CD4-positive, alpha-beta T cell treated with Interleukin-4 for 4 hours (primary cell): ENCODE measurements around the gene LRRN4.

ENCODE experiments used
- DNase-seq: peaks from one replicate; pipeline ENCODE4 v3.0.0-alpha.2; 2020

LRRN4 gene

DNA sequence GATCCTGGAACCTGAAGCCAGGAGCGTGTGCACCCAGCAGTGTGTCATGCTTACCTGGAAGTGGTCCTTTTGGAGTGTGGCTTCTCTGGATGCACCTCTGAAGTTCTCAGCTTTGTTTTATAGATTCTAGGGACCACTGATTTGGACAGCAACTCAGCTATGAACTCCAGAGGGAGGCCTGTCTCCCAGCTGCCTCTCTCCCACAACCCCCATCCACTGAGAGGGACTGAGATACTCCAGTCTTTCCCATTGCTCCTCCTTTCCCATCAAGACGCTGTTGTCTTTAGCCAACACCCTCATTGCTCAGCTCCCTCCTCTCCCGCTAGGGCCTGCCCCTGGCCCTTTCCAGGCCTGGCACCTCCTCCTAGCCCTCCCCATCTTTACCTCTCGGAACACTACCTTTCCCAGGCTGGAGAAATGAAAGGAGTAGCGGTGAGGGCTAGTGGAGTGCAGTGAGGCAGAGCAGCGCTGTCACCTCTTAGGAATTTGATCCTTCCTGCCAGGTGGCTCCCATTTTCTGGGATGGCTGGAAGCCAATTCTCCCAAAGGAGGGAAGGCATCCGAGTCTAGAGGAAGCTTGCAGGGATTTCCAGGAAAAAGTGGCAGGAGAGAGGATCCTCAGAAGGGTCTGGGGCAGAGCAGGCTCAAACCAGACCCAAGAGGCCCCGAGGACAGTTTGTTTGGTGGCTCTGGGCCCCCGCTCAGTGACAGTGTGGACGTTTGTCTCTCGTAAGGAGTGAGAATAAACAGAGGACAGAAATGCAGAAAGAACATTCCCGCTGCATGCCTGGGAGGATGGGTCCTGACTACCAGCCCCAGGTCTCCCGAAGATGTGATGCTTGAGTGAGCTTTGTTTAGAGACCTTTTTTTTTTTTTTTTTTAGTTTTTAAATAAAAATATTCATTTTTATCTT is at the start of gene LRRN4:
Gene LRRN4, minus strand, starts transcription at position 285 of the 913 bp plus-strand sequence. CDS start 1,261 bp downstream, outside the sequence.
- no peak for DNase-seq

DNA sequence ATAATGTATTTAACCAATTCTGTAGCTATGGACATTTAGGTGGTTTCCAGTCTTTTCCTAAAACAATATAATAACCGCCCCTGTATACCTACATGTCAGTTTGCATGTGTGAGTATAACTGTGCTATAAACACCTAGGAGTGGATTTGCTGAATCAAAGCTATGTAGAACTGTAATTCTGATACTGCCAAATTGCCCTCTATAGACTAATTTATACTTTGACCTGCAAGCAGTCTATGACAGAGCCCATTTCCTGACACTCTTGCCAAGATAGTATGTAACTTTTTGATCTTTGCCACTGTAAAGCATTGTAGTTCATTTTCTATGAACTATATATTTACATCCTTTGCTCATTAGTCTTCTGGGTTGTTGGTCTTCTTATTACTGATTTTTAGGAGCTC is 49.4 kb upstream of the LRRN4 start:
- DNase-seq: no peak

DNA sequence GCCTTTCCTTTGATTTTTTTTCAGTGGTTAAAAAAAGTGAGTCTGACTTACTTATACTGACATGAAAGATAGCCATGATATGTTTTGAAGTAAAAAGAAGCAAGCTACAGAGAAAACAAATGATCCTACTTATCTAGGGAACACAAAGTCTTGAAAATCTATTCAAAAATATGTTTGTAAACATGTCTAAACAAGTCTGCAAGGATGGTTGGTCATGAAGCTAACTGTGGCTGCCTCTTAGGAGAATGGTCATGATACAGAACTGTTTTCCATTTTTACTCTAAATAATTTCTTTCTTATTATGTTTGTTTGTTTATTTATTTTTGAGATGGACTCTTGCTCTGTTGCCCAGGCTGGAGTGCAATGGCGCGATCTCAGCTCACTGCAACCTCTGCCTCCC is 47.5 kb upstream of the LRRN4 start:
- DNase-seq: no peak

DNA sequence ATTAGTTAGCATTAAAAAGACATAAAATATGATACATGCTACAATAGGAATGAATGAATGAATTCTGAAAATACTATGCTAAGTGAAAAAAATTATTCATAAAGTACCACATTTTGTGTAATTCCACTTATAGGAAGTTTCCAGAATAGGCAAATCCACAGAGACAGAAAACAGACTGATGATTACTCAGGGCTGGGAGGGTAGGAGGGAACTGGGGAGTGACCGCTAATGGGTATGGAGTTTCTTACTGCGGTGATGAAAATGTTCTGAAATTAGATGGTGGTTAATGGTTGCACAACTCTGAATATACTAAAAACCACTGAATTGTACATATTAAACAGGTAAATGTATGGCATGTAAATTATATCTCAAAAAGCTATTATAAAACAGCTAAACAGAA is 46.4 kb upstream of the LRRN4 start:
- DNase-seq: no peak

DNA sequence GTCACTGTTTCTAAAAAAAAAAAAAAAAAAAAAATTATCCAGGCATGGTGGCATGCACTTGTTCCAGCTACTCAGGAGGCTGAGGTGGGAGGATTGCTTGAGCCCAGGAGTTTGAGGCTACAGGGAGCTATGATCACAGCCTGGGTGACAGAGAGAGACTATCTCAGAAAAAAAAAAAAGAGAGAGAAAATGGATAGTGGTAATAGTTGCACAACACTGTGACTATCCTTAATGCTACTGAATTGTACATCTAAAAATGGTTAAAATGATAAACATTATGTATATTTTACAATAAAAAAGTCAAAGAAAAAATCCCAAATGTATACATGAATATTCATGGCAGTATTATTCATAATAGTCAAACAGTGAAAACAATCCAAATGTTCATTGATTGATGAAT is 46.0 kb upstream of the LRRN4 start:
- no peak for DNase-seq

DNA sequence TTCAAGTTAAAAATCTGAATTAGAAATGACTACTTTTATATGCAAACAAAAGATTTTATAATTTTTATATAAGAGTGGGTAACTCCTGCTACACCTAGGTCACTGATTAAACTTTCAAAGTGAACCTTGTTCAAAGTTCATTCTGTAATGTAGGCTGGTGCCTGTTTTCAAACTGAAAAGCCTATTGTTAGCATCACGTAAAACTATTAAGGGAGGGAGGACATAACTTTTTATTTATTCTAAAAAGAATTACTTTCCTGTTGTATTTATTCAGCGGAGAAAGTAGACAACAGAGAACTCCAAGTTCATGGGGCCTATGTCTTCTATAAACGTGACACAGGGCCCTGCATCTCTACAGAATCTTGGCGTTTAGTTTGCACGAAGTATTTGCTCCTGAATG is 41.5 kb upstream of the LRRN4 start:
- no peak for DNase-seq

DNA sequence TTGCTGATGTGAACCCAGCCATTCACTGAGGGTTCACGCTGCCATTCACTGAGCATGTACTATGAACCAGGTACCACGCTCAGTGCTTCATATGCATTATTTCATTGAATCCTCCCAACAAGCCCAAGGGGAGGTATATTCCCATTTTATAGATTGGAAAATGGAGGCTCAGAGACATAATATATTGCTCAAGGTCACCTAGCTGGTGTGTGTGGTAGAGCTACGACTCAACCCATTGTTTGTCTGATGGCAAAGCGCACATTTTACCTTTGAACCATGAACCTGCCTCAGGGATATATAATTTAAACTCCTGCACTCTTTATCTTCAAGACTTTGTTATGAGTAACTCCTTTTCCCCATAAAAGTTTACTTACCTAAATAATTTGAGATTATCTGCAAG is 40.7 kb upstream of the LRRN4 start:
- DNase-seq: no peak

DNA sequence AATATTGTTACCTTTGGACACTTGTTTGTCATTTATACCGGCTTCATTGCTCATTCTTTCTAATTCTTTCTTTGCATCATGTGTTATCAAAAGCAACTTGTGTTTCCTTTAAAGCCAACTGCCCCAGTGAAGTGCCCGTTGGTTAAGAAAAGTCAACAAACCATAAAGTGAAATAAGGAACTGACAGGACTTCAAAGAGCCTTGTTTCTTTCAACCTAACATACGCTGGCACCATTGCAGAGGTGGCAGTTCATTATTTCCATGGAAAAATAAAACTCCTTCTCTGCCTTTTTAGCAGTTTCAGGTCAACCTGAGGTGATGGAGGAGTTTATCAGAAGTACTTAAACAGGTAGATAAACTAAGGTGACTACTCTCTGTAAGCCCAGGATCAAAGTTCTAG is 40.2 kb upstream of the LRRN4 start:
- DNase-seq: no peak

DNA sequence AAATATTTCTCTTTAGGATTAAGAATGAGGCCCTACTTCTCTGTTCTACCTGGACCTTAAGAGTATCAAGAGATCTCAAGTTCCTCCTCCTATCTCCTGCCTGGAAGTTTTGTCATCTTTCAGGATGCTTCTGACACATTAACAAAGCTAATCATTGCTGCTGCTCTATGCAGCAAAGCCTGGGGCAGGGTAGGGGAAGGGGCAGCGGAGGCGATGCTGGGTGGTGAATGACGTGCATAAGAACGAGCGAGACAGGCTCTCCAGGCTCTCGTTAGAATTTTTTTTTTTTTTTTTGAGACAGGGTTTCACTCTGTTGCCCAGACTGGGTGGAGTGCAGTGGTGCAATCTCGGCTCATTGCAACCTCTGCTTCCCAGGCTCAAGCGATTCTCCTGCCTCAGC is 37.8 kb upstream of the LRRN4 start:
- no peak for DNase-seq

DNA sequence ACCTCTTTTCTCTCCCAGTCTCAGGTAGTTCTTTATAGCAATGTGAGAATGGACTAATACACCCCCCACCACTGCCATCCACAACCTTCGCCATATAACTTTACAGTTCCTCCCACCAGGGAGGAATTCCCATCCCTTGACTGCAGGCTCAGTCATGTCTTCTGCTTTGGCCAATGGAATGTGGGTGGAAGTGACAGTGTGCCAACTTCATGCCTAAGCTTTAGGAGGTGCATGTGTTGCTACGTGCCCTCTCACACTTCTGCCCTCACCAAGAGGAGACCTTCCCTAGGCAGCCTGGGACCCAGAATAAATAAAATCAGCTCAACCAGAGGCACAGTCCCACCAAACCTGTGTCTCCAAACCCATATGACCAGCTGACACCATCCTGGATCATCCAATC is 33.0 kb upstream of the LRRN4 start:
- no peak for DNase-seq

DNA sequence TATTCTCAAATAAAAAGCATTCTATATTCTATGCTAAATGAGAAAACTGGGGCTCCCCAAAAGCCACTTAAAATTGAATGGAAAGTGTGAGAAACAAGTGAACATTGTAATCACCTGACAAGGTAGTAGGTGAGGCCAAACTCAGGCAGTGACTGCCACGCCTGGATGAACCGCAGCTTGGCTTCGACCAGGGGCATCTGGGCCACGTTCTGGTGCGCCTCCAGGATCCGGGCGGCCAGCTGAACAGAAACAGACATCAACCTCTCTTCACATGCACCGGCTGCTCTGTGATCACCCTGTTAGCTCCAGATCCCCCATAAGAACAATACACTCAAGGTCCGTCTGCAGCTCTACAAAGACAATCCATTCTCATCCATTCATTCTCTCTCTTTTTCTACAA is 30.1 kb upstream of the LRRN4 start:
- no peak for DNase-seq

DNA sequence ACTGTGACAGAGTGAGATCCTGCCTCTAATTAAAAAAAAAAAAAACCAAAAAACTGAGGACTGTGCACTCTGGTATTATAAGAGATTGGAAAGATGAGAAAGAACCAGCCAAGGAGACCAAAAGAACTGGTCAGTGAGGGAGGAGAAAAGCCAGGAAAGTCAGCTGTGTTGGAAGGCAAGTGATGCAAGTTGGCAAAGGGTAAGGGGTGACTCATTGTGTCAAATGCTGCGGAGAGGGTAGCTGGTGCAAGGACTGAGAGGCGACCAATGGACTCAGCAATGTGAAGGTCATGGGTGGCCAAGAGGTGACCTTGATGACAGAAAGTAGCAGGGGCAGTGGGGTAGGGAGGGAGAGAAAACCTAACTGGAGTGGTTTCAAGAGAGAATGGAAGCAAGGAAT is 27.4 kb upstream of the LRRN4 start:
- no peak for DNase-seq

DNA sequence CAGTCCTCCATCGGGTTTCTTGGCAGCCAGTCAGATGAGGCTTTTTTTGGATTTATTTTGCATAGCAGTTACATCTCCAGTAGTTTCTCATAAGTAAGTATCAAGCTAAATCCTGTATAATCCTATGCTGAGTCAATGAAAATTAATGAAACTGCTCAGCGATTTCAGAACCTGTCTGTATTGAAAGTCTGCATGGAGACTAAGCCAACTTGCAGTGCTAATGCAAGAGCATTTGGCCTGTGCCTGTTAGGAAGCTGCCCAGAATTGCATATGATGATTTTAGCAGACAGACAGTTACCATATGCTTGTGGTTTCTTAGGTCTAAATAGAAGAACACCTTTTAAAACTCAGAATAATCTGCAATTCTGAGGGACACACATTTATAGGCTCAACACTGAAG is 25.2 kb upstream of the LRRN4 start:
- DNase-seq: no peak

DNA sequence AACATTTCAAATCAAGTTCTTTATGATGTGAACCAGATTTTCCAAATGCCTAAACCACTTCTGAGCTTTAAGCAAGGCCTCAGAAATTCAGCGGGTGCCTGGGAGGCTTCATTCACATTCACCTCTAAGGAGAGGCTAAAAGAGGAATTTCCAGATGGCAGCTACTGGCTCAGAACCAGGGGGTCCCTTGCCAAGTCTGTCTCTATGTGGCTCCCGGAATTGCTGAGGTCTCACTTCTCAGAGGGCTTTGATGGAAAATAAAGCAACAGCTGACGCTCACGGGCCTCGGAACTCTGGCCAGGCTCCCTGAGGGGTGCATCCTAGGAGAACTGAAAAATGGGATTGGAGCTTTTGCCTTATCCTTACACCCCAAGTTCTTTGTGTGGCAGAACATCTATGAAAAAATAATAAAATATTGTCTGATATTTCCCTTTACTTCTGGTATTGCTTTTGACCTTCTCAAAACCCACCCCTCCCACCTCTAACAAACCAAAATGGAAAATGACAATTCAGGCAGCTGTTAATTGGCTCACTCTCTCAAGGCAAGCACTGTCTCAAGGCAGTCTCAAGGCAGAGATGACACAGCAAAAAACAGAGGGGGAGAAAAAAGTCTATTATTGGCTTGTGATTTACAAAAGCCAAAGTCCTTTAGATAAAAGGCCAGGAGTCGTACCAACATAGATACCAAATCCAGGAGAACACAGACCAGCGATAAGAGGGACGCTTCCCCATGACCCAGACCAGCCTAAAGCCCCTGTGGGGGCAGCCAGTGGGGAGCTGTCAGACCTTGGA is 21.8 kb upstream of the LRRN4 start:
- no peak for DNase-seq

DNA sequence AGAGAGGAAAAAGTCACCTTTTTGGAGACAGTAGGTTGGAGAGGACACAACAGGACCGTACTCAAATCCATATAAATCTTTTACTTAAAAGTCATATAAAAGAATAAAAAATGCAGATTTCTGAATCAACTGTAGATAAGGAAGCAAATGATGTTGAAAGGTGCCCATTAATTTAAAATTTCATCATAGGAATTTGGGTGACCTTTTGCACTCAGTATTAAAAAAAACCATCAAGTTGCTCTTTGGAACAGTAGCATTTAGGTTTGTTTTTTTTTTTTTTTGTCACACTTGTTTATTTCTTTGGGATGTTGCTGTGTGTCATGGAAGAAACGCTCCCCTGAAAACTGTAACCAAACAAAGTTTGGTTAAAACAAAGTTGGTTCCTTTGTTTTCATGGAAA is 20.9 kb upstream of the LRRN4 start:
- no peak for DNase-seq

DNA sequence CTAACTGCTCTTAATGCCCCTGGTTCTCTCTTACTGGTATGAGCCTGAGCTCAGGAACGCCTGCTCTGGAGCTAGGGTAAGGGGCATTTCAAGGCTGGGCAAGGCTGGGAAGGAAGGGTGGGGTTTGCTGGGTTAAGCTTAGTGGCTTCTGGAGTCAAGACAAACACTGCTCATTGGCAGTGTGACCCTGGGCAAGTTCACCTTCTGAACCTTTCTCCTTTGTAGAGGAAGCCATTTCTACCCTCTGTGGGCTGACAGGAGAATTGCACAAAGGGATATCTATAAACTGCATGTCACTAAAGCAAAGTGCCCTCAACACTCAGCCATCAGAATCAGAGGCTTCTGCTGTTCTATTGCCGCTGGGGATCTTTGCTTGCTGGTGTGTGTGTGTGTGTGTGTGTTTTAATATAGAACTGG is 20.3 kb upstream of the LRRN4 start:
- DNase-seq: peak; percentile 3

DNA sequence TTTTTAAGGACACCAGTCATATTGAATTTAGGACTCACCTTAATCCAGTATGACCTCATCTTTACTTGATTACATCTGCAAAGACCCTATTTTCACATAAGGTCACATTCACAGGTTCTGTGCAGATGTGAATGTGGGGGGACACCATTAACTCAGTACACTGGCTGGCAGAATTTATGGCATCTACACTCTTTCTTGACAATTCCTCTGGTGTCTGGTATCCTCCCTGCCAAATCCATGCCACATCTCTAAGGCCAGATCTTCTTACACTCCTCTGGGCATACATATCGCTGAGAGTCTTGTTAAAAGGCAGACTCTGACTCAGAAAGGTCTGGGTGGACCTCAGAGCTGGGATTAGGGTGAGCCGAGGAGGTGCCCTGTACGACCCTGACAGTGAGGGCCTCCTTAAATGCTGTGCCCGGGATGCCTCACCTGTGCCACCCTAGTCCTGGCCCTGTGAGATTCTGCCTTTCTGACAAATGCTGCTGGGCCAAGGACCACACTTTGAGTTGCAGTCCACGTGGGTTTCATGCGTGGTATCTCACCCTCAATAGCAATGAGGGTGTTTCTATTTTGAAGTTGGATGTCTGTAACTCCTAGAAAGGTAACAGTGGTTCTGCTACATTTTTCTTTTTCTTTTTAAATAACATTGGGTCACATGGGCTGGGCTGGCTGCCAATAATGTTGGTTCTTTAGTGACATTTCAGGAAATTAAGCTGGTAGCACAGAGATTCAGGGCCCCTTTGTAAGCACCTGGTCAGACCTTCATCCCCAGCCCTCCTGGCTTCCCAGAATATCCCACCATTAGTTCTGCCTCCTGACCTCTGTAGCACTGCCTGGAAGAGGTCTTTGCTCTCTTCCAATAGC is 17.2 kb upstream of the LRRN4 start:
- DNase-seq: no peak

DNA sequence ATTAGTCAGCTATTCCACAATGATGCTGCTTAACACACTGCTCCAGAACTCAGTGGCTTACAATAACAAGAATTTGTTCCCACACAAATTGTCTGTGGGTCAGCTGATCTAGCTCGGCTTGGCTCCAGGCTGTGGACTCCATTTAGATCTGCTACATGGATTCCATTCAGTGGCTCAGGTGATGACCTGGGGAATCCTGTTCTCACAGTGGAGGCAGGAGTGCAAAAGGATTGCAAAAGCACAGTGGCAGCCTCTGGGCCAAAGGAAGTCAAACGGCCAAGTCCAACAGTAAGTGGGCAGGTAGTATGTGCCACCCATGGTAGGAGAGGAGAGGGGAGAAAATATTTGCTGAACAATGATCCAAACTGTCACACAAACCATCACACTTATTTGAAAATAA is 15.8 kb upstream of the LRRN4 start:
- DNase-seq: no peak

DNA sequence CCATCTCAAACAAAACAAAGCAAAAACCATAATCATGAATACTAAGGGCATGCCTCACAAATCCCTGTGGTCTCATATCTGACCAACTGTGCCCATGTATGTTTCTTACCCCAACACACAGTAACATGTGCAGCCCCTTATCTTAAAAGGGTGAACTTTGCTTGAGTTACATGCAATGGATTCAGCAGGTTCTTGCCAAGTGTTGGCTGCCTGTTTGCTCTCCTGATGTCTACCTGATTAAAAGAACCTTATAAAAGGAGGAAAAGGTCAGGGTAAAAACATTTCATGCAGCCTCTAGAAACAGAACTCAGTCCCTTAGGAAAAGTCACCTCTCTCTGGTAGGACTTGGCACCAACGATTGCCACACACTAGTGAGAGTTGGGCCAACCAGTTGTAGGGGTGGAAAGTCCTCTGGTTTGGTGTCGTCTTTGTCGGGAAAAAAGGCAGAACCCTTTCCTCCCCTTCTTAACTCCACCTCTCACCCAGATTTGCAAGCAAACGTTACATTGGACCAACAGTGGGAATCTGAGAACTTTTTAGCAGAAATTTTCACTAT is 14.0 kb upstream of the LRRN4 start:
- DNase-seq: no peak

DNA sequence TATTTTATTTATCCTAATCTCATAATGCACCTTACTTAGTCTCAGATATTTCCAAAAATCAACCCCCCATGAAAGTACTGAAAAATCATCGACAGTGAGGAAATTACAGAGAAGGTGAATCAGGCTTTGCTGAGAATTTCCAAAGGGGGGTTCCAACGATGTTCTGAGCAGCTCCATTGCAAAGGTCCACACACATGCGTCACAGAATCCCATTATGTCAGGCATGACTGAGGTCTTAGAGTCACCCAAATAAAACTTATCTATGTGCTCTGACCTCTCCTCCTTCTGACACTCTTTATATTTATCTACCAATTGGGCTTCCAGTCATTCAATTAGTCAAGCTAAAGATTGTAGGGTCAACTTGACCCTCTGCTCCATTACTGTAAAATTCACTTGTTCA is 12.7 kb upstream of the LRRN4 start:
- no peak for DNase-seq

DNA sequence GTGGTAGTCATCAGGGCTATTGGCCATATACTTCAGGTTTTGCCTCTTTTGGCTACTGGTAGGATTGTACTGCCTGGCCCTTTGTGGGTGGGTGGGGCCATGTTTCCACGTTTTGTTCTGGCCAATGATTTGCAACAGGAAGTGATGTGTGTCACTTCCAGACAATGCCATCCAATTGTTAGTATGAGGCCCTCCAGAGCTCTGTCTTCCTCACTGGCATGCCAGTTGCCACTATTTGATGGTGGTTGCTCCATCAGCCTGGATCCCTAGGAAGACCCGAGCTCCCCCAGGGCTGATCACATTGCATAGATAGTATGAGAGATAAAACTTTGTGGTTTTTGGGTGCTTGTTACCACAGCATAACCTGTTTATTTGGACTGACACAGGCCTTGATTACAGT is 7.7 kb upstream of the LRRN4 start:
- no peak for DNase-seq

DNA sequence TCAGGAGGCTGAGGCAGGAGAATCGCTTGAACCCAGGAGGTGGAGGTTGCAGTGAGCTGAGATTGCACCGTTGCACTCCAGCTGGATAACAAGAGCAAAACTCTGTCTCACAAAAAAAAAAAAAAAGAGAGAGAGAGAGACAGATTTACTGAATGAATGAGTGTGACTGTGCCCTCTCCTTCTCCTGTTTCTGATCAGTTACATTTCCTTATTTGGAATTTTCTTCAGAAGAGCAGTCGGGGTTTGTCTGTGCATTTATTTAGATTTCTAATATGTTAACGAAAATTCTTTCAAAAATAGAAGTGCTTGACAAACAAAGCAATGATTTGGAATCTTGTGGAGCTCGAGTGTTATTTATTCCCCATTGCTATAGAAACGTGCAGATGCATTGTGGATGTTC is 6.4 kb upstream of the LRRN4 start:
- no peak for DNase-seq
